ENCODE measurements around the gene LCA5L. TPM values are rescaled to one million over a fixed set of nuclear protein-coding genes. Genes with fewer than 3 reads are reported as not detected.

LCA5L gene
- total RNA-seq, 4 donors from 2014 or later = 0.72 to 1.2 (median 0.72) TPM; not detected in 1

GRCh38 chr21:39454949-39455668 lies 9.5 kb upstream of the LCA5L start:
- Histone ChIP-seq H3K36me3 (no peaks in the 10 kb centered on the region), H3K27ac (no peak overlapping the region), H3K4me1 (peaks cover 8% of the 10 kb centered on the region), H3K27me3 (no peaks in the 10 kb centered on the region), H3K9me3 (no peaks in the 10 kb centered on the region), H3K4me3 (no peak overlapping the region)
- DNase-seq (ENCODE audit: low spot score in 2 of 2) = no peak
- 76% methylated on average over 6 of the region's 6 CpGs for WGBS
- no peak for TF ChIP-seq CTCF (IDR thresholded peaks at IDR 0.05)
- TF ChIP-seq POLR2AphosphoS5 (IDR thresholded peaks at IDR 0.05) = no peak
- no peak for TF ChIP-seq POLR2A (IDR thresholded peaks at IDR 0.05)
- no peak for TF ChIP-seq EP300 (IDR thresholded peaks at IDR 0.05)

DNA sequence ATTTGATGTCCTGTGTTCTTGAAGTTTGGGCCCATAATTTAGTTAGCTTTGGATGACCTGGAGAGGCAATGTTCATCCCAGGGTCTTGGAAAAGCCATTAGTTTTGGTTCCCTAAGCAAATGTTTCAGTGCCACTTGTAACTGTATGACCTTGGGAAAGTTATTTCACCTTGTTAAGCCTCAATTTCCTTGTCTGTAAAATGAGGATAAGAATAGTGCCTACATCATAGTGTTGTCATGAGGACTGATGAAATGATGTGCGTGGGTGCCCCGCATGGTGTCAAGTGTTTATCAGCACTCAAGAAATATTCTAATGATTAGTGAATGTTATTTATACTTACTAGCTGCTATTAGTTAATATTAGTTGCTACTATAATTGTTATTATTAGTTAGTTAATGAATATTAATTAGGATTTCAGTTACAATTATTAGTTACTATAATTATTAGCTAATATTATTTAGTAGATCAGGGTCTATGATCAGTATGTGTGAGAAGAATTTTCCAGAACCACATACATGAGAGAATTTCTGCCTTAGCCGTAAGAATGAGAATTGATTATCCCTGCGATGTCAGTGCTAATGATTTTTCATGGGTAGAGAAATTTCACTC lies 8.1 kb upstream of the LCA5L start:
- no peaks in the 10 kb centered on the region for H3K27me3 ChIP-seq
- TF ChIP-seq POLR2AphosphoS5 (IDR thresholded peaks at IDR 0.05) = no peak
- TF ChIP-seq EP300 (IDR thresholded peaks at IDR 0.05) = no peak
- no peak for TF ChIP-seq POLR2A (IDR thresholded peaks at IDR 0.05)
- TF ChIP-seq CTCF (IDR thresholded peaks at IDR 0.05) = no peak
- no peak overlapping the region for H3K27ac ChIP-seq
- no peaks in the 10 kb centered on the region for H3K36me3 ChIP-seq
- DNase-seq (ENCODE audit: low spot score in 2 of 2) = no peak
- WGBS = 92% methylated on average over 4 of the region's 4 CpGs
- H3K4me1 ChIP-seq = peaks cover 8% of the 10 kb centered on the region
- H3K9me3 ChIP-seq = no peaks in the 10 kb centered on the region
- no peak overlapping the region for H3K4me3 ChIP-seq

GRCh38 chr21:39452970-39453342 lies 7.4 kb upstream of the LCA5L start:
- H3K36me3 ChIP-seq = no peaks in the 10 kb centered on the region
- no peak for TF ChIP-seq POLR2A (IDR thresholded peaks at IDR 0.05)
- TF ChIP-seq POLR2AphosphoS5 (IDR thresholded peaks at IDR 0.05) = no peak
- no peak for TF ChIP-seq EP300 (IDR thresholded peaks at IDR 0.05)
- no peak for TF ChIP-seq CTCF (IDR thresholded peaks at IDR 0.05)
- no peak overlapping the region for H3K4me3 ChIP-seq
- WGBS = 74% methylated on average over 6 of the region's 6 CpGs
- peaks cover 8% of the 10 kb centered on the region for H3K4me1 ChIP-seq
- no peaks in the 10 kb centered on the region for H3K27me3 ChIP-seq
- H3K27ac ChIP-seq = no peak overlapping the region
- H3K9me3 ChIP-seq = no peaks in the 10 kb centered on the region
- no peak for DNase-seq (ENCODE audit: low spot score in 2 of 2)

DNA sequence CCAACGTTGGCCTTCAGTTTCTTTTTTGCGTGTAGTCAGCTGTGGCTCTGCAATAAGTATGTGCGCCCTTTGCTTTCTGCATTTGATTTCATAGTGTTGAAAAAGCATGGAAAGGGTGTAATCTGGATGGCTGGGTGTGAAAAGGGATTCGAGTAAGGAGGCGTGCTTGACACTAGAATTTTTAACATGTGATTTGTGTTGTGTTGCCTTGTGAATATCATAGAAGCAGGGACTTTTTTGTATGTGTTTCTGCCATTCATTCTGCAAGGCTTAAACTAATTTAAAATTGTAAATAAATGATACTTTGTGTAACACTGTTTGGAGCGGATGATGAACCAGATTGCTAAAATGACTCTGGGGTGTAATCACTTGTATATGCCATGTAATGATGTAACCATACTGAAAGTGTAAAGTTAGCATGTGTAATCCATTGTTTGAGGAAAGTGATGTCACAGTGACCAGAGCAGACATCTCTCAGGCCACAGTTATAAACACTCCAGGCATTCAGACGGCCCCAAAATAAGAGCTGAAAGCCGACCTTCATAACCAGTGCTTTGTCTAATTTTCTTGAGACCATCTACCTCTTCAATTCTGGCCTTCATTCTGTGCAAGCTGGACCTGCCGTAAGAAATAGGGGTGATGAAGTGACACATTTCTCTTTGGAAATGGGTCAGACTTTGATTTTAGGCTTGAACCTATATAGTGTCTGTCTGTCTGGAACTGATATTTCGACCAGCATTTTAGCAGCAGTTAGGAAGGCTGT lies 6.8 kb upstream of the LCA5L start:
- no peak for DNase-seq (ENCODE audit: low spot score in 2 of 2)
- H3K9me3 ChIP-seq = no peaks in the 10 kb centered on the region
- peak overlapping the region; percentile 35 for H3K4me3 ChIP-seq
- TF ChIP-seq EP300 (IDR thresholded peaks at IDR 0.05) (no peak), POLR2AphosphoS5 (IDR thresholded peaks at IDR 0.05) (no peak), POLR2A (IDR thresholded peaks at IDR 0.05) (no peak)
- no peaks in the 10 kb centered on the region for H3K27me3 ChIP-seq
- H3K4me1 ChIP-seq = peaks cover 8% of the 10 kb centered on the region
- H3K27ac ChIP-seq = peak overlapping the region; percentile 2
- WGBS = 55% methylated on average over 10 of the region's 10 CpGs
- H3K36me3 ChIP-seq = no peaks in the 10 kb centered on the region

DNA sequence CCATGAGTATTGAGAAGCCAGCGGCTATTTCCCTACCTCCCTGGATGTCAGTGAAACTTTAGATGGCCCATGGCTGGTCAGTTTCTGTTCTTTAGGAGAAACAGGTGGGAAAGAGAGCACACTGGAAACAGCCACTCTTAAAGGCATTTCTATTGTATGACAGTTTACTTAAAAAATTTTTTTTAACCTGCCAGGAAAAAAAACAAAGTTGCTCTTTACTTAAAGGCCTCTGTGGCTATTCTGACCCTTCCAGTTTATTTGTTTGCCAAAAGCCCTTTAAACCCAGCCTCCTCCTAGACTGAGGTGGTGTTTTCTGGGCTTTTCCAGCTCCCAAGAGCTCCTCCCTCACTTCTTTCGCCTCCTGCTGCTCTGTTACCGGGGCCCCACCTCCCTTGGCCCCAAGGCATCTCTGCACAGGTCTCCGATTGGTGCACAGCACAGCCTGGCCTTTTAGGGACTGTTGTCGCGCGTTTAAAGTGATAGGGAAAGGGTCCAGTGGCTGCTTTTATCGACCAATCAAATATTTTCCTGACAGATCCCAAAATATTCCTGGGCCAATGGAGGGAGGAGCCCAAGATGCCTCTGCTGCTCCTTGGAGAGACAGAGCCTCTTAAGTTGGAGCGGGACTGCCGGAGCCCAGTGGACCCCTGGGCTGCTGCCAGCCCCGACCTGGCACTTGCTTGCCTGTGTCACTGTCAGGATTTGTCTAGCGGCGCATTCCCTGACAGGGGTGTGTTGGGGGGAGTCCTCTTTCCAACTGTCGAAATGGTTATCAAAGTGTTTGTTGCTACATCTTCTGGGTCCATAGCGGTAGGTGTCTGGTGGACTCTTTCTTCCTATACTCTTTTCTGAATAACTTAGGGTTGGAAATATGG lies 6.0 kb upstream of the LCA5L start, which contains the start of gene SH3BGR:
Gene SH3BGR, plus strand, starts transcription at position 639 of the 875 bp plus-strand sequence. Its CDS starts 127 bp downstream, at position 766.
- peak within 1 kb of the TSS; percentile 2 for H3K27ac ChIP-seq
- TF ChIP-seq POLR2A (IDR thresholded peaks at IDR 0.05) (no peak), EP300 (IDR thresholded peaks at IDR 0.05) (no peak), CTCF (IDR thresholded peaks at IDR 0.05) (no peak), POLR2AphosphoS5 (IDR thresholded peaks at IDR 0.05) (no peak)
- H3K4me1 ChIP-seq = peaks cover 9% of the 10 kb centered on the region
- H3K36me3 ChIP-seq = no peaks in the 10 kb centered on the region
- H3K27me3 ChIP-seq = no peaks in the 10 kb centered on the region
- DNase-seq (ENCODE audit: low spot score in 2 of 2) = no peak
- no peaks in the 10 kb centered on the region for H3K9me3 ChIP-seq
- 44% methylated on average over 15 of the region's 15 CpGs for WGBS
- peak within 1 kb of the TSS; percentile 35 for H3K4me3 ChIP-seq
